GM12891 (cell line): ENCODE results near the gene DHX34.
A peak's percentile ranks its signal among the peaks of the same experiment; 100 is the strongest.

ENCODE experiments used
- DNase-seq: peaks from one replicate; pipeline ENCODE4 v3.0.0; 2011; ENCODE audit warnings: low spot score; ENCODE audit not compliant: insufficient read length
- FAIRE-seq: peaks from 2 replicates; lab custom pipeline; 2011; peaks lifted over from hg19 to GRCh38; lab: Jason Lieb, UNC
- PAX5 ChIP-seq: IDR thresholded peaks from 2 replicates; pipeline ENCODE4 v1.6.1; 2011; ENCODE audit warnings: low read length, moderate library complexity, mild to moderate bottlenecking; ENCODE audit not compliant: insufficient read depth, severe bottlenecking
- POLR2A ChIP-seq: IDR thresholded peaks from 2 replicates; pipeline ENCODE4 v1.6.1; 2011; ENCODE audit warnings: low read depth, low read length, control low read depth
- POLR2AphosphoS5 ChIP-seq: IDR thresholded peaks from 2 replicates; pipeline ENCODE4 v1.6.1; 2011; ENCODE audit warnings: low read depth, low read length, control low read depth
- POU2F2 ChIP-seq: IDR thresholded peaks from 2 replicates; pipeline ENCODE4 v1.6.1; 2011; ENCODE audit warnings: low read depth, mild to moderate bottlenecking, control low read depth, low read length, moderate library complexity
- SPI1 ChIP-seq: IDR thresholded peaks from 2 replicates; pipeline ENCODE4 v1.6.1; 2011; ENCODE audit warnings: low read depth, low read length, control low read depth
- TAF1 ChIP-seq: IDR thresholded peaks from 2 replicates; pipeline ENCODE4 v1.6.1; 2011; ENCODE audit warnings: low read depth, low read length, control low read depth

Gene DHX34

GRCh38 chr19:47427241-47428176 lies 78.4 kb downstream of the DHX34 start:
- DNase-seq, result peak; percentile 82
- peak; percentile 88 for FAIRE-seq

GRCh38 chr19:47428177-47428894 lies 79.2 kb downstream of the DHX34 start:
- peak; percentile 90 for FAIRE-seq
- peak; percentile 77 for DNase-seq
- TF ChIP-seq POU2F2, result no peak
- TF ChIP-seq TAF1, result no peak

More at GRCh38 chr19:47427241-47428176, 78.4 kb downstream of the DHX34 start:
- TF ChIP-seq POLR2AphosphoS5, result no peak

GRCh38 chr19:47429140-47429793 lies 80.2 kb downstream of the DHX34 start:
- DNase-seq (no peak), FAIRE-seq (no peak)
- TF ChIP-seq TAF1, result no peak
- TF ChIP-seq PAX5, result no peak
- no peak for TF ChIP-seq POLR2A
- no peak for TF ChIP-seq SPI1
- no peak for TF ChIP-seq POLR2AphosphoS5
- no peak for TF ChIP-seq POU2F2

- DNase-seq (no peak), FAIRE-seq (peak; percentile 56)
- no peak for TF ChIP-seq POU2F2
- no peak for TF ChIP-seq POLR2AphosphoS5
- no peak for TF ChIP-seq TAF1
- TF ChIP-seq PAX5, result no peak
- no peak for TF ChIP-seq SPI1
- no peak for TF ChIP-seq POLR2A
These were observed 81.1 kb downstream of the DHX34 start for GRCh38 chr19:47430041-47430802.

GRCh38 chr19:47432091-47432490 lies 83.0 kb downstream of the DHX34 start:
- FAIRE-seq (no peak), DNase-seq (no peak)
- TF ChIP-seq POU2F2, result no peak
- TF ChIP-seq TAF1, result no peak
